ENCODE results near the gene CNKSR3. TPM values are rescaled to one million over a fixed set of nuclear protein-coding genes. Genes with fewer than 3 reads are reported as not detected.

The CNKSR3 gene
- total RNA-seq, 1 experiment from 2014 or later, result 3.9 TPM

- Mint-ChIP-seq H3K27ac (ENCODE audit: low read depth, unreplicated experiment) (no peak overlapping the region), H3K4me1 (ENCODE audit: insufficient read depth, unreplicated experiment) (no peaks in the 10 kb centered on the region), H3K9me3 (ENCODE audit: unreplicated experiment) (no peaks in the 10 kb centered on the region), H3K4me3 (ENCODE audit: unreplicated experiment) (no peak overlapping the region), H3K36me3 (ENCODE audit: insufficient read depth, unreplicated experiment) (peaks cover 7% of the 10 kb centered on the region), H3K27me3 (ENCODE audit: insufficient read depth, unreplicated experiment) (no peaks in the 10 kb centered on the region)
- DNase-seq (ENCODE audit: unreplicated experiment), result no peak
- ChIA-PET CTCF (no interaction called here), POLR2A (interaction anchor here (0.6 to 1.4 kb wide), 2 partner anchors 29 to 112 kb away, joined by 3 to 8 read pairs; partner anchors contain the start of gene CNKSR3)
- intact Hi-C loops (cut with micrococcal nuclease), result no loop called here
- BruUV-seq (replicated peaks), result no TSS peak
- no peak for TF ChIP-seq CTCF (IDR thresholded peaks at IDR 0.05; ENCODE audit: unreplicated experiment)
These were observed 29.2 kb upstream of the CNKSR3 start for GRCh38 chr6:154539593-154540269.

GRCh38 chr6:154538640-154539191 lies 28.2 kb upstream of the CNKSR3 start:
- Mint-ChIP-seq H3K27ac (ENCODE audit: low read depth, unreplicated experiment) (no peak overlapping the region), H3K27me3 (ENCODE audit: insufficient read depth, unreplicated experiment) (no peaks in the 10 kb centered on the region), H3K4me1 (ENCODE audit: insufficient read depth, unreplicated experiment) (no peaks in the 10 kb centered on the region), H3K4me3 (ENCODE audit: unreplicated experiment) (no peak overlapping the region), H3K36me3 (ENCODE audit: insufficient read depth, unreplicated experiment) (peaks cover 7% of the 10 kb centered on the region), H3K9me3 (ENCODE audit: unreplicated experiment) (no peaks in the 10 kb centered on the region)
- no peak for TF ChIP-seq CTCF (IDR thresholded peaks at IDR 0.05; ENCODE audit: unreplicated experiment)
- POLR2A ChIA-PET, result interaction anchor here (1.4 kb wide), 1 partner anchor 28 kb away, joined by 8 read pairs; the partner anchor contains the start of gene CNKSR3
- DNase-seq (ENCODE audit: unreplicated experiment), result no peak
- no TSS peak for BruUV-seq (replicated peaks)
- intact Hi-C loops (cut with micrococcal nuclease), result no loop called here
- CTCF ChIA-PET, result no interaction called here

- H3K4me1 Mint-ChIP-seq (ENCODE audit: insufficient read depth, unreplicated experiment), result no peaks in the 10 kb centered on the region
- BruUV-seq (replicated peaks), result no TSS peak
These were observed 27.2 kb upstream of the CNKSR3 start for GRCh38 chr6:154537511-154538325.

More at GRCh38 chr6:154537511-154538325, 27.2 kb upstream of the CNKSR3 start:
- H3K36me3 Mint-ChIP-seq (ENCODE audit: insufficient read depth, unreplicated experiment), result peaks cover 7% of the 10 kb centered on the region
- intact Hi-C loops (cut with micrococcal nuclease), result no loop called here
- H3K9me3 Mint-ChIP-seq (ENCODE audit: unreplicated experiment), result no peaks in the 10 kb centered on the region
- no peak for TF ChIP-seq CTCF (IDR thresholded peaks at IDR 0.05; ENCODE audit: unreplicated experiment)
- ChIA-PET POLR2A (no interaction called here), CTCF (no interaction called here)
- H3K27me3 Mint-ChIP-seq (ENCODE audit: insufficient read depth, unreplicated experiment), result no peaks in the 10 kb centered on the region
- no peak overlapping the region for H3K27ac Mint-ChIP-seq (ENCODE audit: low read depth, unreplicated experiment)
- DNase-seq (ENCODE audit: unreplicated experiment), result no peak
- no peak overlapping the region for H3K4me3 Mint-ChIP-seq (ENCODE audit: unreplicated experiment)

Data from MCF 10A (cell line).